Central memory CD4-positive, alpha-beta T cell (primary cell): ENCODE results near the gene LSR.
A peak's percentile ranks its signal among the peaks of the same experiment; 100 is the strongest.

Source experiments
- DNase-seq: peaks from one replicate; pipeline ENCODE4 v3.0.0; 2022

LSR gene

DNA sequence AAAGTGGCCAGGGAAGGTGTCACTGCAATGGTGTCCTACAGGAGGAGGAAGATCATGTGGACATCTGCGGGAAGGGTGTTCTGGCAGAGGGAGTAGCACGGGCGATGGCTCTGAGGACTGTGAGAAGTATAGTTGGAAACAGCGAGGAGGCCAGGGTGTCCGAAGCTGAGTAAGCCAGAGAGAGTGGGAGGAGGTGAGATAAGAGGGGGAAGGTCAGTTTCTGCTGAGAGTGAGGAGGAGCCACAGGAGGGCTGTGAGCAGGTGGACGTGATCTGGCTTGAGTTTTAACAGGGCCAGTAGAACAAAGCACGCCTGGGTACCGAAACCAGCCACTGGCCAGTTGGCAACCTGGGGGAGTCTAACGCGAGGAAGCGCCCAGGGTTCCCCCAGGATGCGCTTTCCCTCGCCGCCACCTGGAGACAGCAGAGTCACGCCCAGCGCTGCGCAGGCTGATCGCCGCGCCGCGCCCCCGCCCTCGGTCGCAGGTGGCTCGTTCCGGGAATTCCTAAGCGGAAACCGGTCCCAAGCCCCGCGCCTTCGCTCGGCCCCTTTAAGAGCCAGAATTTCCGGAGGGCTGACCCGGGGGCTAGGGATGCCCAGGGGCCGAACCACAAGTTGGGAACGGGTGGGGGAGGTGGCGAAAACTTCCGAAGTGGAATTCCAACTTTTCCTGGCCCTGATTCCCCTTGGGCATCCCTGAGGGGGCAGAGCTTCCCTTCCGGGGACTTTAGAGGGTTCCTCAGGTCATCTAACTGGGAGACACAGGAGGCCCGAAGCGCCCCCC lies 1.1 kb upstream of the LSR start:
- peak; percentile 37 for DNase-seq

DNA sequence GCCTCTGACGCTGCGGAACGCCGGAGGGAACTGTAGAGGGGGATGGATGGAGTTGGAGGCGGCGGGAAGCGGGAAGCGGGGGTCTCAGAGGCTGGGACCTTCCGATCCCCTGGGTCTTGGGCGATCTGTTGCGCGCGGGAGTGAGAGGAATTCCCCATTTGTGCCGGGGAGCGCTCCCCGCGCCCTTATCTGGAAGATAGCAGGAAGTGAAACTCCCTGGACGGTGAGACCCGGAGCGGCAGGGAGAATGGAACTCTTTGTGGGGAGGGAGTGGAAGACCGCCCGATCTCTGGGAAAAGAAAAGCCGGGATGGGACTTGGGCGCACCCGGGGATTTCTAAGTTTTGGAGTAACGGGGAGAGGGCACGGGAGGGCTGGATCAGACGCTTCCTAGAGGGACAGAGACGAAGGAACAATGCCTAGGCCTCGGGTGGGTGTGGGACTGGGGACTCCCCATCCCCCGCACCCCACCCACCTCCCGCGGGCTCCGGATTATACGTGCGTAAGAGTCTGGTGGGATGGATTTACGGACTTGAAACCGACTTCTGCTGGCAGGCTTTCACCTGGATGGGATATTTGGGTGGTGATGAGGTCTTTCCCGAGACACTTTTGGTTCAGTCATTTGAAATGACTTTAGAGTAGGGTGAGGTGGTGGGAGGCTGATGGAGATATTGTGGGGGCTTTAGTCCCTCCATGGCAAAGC lies 495 bp downstream of the LSR start:
- no peak for DNase-seq

DNA sequence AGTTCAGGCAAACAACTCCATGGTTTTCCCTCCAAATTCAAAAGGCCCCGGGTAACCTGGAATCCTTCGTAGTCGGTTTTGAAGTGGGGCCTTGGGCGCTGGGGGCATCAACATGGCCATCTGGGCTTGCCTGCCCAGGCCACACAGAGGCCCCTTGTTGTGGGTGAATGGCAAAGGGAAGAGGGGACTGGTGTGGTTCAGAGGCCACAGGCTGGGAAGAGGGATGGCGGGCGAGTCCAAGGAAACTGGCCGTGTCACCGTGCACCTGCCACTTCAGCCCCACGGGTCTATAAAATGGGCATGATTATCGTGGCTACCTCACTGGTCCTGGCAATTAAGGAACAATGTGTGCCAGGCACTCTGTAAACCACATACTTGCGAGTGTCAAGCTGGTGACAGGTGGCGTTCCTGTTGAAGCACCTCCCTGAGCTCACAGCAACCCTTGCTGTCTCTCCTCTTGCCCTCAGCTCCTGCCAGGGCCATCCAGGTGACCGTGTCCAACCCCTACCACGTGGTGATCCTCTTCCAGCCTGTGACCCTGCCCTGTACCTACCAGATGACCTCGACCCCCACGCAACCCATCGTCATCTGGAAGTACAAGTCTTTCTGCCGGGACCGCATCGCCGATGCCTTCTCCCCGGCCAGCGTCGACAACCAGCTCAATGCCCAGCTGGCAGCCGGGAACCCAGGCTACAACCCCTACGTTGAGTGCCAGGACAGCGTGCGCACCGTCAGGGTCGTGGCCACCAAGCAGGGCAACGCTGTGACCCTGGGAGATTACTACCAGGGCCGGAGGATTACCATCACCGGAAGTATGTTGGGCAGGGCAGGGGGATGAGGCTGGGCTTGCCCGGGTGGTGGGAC lies 1.3 kb downstream of the LSR start:
- DNase-seq: no peak

DNA sequence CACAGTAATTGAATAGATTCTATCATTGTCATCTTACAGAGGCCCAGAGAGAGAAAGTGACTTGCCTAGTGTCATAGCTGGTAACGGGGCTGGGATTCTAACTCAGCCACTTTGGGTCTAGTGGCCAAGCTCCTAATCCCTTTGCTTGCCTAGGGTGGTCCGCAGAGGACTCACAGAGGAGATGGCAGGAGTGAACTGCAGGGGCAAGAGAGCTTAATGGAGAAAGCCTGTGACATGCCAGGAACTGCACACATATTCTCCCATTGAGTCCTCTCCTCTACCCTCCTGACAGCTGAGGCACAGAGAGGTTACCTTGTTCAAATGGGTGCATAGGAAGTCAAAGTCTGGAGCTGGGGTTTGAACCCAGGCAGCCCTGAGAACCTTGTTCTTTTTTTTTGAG lies 2.7 kb downstream of the LSR start:
- DNase-seq: no peak

DNA sequence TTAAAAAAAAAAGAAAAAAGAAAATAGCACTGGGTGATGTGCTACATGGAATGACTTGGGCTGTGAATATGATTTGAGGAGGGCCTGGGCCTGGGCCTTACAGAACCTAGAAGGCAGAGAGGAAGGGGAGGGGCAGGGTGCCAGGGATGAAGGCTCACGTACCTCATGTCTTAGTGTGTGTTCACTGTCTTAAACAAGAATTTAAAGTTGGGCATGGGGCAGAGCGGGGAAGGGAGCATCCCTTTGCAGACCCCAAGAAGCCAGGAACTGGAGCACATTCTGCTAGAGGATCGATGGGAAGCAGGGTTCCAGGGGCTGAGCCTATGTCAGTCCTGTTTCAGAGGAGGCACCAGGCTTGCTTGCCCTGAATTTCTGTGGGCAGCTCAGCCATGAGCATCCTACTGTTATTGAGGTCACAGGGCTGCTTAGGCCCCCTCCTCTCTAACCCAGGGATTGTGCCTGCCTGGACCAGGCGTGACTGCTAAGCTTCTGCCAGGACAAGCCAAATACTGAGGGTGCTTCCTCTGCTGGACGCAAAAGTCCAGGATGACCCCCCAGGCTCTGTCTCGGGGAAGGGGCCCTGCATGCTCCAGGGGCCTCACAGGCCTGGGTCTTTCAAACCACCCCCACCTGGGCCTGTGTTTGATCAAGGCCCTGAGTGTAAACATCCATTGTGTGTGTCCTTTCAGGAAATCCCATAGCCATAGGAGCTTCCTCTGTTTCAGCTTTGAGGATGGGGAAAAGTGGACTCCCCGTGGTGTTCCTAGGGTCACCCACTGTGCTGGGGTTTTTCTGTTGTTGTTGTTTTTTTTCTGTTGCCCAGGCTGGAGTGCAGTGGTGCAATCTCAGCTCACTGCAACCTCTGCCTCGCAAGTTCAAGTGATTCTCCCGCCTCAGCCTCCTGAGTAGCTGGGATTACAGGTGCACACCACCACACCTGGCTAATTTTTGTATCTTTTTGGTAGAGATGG lies 4.8 kb downstream of the LSR start:
- DNase-seq: no peak

DNA sequence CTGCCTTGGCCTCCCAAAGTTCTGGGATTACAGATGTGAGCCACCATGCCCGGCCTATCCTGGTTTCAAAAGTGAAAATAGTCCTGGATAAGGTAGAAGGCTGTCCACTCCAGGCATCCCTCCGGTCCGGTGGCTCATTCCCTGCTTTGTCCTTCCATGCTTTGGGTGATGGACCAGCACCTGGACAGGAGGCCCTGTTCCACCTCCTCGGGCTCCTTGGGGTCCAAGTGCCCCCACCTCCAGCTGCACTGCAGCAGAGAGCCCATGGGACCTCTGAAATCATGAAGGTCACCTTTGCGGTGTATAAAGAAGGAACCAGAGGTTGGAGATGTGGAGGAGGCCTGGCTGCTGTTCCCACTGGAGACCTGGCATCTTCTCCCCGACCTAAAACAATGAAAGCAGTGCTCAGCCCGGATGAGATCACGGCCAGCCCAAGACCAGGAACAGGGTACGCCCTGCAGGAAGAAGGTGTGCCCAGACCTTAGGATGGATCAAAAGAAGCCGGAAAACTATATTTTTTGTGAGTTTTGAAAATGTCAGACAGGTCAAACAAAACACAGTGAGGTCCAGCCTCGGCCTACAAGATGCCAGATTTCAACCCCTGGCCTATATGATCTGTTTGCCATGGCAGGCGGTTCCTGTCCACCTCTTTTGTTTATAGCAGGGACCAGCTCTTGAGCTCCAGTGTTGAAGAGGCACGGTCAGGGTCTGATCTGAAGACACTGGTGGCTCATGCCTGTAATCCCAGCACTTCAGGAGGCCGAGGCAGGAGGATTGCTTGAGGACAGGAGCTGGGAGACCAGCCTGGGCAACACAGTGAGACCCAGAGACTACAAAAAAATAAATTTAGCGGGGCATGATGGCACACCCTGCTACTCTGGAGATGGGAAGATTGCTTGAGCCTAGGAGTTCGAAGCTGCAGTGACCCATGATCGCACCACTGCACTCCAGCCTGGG lies 5.8 kb downstream of the LSR start:
- no peak for DNase-seq

DNA sequence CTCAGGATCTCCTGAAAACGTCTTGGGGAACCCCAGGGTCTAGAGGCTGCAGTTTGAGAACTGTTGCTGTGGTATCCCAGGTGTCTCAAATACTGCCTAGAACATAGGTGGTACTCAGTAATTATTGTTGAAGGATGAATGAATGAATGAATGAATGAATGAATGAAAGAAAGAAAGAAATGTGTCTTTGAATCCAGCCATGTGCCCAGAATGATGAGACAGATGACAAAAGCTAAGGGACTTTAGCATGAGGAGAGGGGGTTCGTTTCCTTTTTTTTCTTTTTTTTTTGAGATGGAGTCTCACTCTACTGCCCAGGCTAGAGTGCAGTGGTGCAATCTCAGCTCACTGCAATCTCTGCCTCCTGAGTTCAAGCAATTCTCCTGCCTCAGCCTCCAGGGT lies 7.8 kb downstream of the LSR start:
- no peak for DNase-seq

DNA sequence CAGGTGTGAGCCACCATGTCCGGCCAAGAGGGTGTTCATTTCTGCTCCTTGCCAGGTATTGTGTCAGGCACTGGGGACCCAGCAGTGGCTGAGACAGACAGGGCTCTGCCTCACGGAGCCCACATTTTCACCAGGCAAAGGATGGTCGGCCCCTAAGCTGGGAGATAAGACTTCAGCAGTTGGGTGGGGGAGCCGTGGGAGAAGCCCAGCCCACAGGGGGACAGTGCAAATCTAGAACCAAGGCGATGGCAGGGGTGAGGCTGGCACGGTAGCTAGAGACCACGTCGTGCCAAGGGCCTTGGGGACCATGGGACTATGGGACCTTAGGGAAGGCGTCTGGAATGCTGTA lies 8.3 kb downstream of the LSR start:
- no peak for DNase-seq

DNA sequence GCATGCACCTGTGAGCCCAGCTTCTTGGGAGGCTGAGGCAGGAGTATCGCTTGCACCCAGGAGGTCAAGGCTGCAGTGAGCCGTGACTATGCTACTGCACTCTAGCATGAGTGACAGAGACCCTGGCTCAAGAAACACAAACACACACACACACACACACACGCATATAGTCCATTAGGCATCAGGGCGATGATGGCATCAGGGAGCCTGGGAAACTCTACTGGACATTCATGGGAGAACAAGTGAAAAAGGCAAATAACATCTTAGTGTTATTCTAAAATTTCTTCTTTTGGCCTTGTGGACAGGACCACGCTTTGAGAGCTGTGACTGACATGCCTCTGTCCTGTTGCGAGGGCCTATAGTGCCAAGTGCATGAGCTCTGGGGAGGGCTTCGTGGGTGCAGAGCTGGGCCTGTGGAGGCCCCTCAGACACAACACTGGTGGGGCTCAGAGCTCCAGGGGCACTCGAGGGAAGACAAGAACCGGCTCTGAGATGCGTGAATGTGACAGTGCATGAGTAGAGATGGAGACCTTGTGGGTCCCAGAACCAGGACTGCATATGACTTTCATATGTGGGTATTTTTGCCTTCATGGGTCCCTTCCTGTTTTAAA lies 12.0 kb downstream of the LSR start:
- no peak for DNase-seq

DNA sequence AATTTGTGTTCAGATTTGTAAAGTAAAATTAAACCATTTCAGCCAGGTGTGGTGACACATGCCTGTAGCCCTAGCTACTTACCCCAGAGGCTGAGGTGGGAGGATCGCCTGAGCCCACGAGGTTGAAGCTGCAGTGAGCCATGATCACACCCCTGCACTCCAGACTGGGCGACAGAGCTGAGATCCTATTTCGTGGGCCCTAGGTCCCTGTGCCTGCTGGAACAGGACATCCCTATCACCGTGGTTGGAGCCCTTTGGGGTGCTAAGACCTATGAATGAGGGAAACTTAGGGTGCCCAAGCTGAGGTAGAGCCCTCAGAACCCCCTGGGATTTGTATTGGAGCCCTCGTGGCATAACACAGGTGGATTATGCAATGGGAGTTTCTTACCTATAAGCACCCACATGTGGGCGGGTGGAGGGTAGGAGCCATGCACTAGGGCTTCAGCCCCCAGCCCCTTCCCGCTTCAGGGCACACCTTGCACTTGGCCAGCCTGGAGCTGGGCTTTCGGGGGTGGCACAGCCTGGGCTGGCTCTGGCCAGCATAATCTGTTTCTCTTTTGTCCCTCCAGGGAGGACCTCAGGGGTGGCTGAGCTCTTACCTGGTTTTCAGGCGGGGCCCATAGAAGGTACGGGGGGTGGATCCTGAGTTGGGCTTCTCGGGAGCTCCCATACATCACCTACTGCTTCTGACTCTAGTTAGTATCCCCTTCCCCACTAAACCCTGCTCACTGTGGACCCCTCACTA lies 12.7 kb downstream of the LSR start:
- DNase-seq: no peak

DNA sequence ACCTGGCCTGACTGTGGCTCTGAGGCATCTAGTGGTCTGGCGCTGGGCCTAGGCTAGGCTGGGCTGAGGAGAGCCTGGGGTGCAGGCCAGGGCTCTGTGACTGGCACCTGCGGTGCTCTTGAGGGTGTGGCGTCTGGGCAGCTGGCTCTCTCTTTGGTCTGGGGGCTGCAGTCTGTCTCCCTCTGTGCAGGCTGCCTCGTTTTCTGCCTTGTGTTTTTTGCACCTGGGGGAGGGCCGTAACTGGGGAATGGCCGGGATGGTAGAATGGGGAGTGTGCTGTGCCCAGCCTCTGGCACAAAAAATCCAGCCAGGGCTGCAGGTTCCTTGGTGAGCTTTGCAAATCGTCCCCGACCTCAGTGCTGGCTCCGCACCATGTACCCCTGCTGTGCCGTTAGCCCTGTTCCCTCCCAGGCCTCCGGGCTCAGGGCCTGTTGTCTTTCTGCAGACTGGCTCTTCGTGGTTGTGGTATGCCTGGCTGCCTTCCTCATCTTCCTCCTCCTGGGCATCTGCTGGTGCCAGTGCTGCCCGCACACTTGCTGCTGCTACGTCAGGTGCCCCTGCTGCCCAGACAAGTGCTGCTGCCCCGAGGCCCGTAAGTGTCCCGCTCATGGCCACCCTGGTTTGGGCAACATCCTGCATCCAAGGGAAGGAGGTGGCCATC lies 13.4 kb downstream of the LSR start:
- DNase-seq: no peak

DNA sequence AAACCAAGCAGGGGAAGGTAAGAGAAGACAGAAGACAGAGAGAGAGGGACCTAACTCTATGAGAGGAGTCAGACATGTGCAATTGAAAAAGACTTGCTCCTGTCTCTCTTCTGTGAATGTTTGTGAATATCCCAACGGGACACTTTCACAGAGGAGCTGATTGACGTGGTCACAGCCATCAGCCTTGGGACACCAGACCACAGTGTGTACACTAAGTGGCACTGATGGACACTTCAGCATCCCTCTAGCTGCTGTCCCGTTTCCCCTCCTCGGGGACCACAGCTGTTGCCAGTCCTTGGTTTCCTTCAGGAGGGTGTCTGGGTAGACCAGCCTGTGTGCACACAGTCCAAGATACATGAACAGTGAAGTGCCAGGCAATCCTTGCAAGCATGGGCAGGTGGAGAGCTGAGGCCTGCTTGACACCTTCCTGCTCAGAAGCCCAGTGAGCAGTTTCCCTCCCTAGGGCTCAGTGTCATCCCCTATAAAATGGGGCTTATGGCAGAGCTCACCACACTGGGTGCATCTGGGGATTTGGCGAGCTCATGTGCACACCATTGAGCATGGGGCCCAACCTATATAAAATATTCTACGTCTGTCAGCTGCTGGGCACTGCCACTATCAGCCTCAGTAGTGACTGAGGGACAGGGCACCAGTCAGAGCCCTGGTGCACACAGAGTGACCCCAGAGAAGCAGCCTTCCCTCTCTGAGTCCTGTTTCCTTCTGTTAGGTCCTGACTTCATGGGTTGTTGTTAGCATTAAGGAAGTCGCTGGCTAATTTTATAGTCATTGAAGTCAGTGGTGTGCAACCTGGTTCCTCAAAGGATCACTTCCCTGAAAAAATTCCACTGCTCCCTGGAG lies 15.7 kb downstream of the LSR start:
- DNase-seq: no peak

DNA sequence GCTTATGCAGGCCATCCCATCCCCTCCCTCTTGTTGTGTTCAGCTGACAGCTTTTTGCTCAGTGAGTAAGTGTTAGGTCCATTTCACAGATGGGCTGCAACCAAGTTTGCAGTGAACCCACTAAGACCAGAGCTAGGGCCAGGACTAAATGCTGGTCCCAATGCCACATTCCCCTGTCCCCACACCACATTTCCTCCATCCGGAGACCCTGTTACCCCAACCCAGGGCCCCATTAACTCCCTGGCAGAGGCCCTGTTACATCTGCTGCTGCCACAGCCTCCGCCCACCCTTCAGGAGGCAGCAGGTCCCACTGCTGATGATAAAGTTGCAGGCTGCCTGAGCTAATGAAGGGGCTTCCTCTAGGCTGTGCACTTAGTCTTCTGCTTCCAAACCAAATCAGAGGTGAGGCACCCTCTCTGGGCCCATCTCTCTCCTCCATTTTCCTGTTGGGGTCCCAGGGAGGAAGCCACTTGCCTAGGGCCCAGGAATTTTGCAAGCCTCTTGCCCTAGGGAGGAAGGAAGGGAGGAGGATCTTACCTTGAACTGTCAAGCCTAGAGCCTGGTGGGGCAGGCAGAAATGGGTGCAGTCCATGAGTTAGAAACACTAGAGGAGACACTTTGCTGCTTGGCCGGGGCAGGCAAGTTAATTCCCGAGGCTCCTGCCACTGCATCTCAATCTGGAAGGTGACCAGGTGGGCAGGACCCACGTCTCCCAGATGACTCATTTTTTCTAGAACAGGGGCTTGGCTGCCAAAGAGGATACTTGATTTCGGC lies 16.5 kb downstream of the LSR start:
- no peak for DNase-seq

DNA sequence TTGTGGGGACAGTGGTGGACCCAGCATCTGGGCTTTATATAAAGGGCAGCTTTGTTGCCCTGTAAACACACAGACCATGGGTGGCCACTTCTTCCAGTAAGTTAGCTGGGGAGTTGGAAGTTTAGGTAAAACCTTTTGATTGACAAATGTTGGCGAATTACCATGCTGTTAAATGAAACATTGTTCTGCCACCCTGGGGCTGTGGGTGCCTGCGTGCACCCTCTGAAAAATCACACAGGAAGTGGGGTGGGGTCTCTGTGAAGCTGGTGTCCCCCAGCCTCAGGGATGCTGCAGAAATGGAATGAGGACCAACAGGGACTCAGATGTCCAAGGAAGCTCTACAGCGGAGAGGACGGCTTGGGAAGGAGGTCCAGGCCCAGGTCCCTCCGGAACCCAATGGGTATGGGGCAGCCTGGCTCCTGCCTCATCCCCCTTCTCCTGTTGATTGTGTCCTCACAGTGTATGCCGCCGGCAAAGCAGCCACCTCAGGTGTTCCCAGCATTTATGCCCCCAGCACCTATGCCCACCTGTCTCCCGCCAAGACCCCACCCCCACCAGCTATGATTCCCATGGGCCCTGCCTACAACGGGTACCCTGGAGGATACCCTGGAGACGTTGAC lies 17.2 kb downstream of the LSR start:
- no peak for DNase-seq

DNA sequence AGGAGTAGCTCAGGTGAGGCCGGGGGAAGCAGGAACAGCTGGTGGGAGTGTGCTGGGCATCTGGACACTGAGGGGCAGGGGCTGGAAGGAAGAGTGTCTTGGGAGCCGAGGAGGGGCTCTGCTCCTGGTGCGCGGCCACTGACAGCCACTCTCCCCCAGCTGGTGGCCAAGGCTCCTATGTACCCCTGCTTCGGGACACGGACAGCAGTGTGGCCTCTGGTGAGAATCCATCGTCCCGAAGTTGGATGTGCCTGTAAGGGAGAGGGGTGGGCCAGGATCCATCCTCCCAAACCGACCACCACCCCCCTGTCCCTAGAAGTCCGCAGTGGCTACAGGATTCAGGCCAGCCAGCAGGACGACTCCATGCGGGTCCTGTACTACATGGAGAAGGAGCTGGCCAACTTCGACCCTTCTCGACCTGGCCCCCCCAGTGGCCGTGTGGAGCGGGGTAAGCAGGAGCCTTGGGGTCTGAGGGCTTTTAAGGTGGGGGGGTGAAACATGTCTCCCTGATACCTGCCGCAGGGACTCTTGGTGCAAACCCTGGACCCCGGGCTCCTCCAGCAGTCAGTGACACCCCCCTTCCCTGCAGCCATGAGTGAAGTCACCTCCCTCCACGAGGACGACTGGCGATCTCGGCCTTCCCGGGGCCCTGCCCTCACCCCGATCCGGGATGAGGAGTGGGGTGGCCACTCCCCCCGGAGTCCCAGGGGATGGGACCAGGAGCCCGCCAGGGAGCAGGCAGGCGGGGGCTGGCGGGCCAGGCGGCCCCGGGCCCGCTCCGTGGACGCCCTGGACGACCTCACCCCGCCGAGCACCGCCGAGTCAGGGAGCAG lies 17.9 kb downstream of the LSR start:
- no peak for DNase-seq

DNA sequence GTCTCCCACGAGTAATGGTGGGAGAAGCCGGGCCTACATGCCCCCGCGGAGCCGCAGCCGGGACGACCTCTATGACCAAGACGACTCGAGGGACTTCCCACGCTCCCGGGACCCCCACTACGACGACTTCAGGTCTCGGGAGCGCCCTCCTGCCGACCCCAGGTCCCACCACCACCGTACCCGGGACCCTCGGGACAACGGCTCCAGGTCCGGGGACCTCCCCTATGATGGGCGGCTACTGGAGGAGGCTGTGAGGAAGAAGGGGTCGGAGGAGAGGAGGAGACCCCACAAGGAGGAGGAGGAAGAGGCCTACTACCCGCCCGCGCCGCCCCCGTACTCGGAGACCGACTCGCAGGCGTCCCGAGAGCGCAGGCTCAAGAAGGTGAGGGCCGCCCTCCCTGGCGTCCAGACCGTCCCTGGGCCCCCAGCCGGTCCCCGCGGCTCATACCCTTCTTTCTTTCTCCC lies 18.6 kb downstream of the LSR start:
- DNase-seq: no peak
